ENCODE results near the gene LIMCH1. TPM values are rescaled to one million over a fixed set of nuclear protein-coding genes. Genes with fewer than 3 reads are reported as not detected.

The LIMCH1 gene
- total RNA-seq, 2 experiments from 2014 or later = not detected

DNA sequence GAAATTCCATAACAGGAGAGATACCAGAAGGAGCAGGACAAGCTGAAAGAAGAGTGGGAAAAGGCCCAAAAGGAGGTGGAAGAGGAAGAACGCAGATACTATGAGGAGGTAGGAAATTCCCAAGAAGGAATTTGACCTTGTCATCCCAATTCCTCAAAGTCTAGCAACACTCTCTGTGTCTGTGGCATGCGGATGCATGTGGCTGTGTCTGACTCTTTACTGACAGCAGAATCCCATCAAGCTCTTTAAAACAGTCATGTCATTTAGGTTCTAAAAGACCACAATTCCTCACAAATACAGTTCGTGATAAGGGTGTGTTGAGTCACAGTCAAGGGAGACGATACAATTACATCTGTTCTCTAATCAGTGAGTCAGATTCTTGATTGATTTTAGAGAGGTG lies 142.0 kb downstream of the LIMCH1 start:
- no peaks in the 10 kb centered on the region for H4K20me1 ChIP-seq (ENCODE audit: insufficient read depth, low read length)
- no peak for DNase-seq (ENCODE audit: low spot score)
- BruUV-seq (replicated peaks) = no TSS peak
- H3K9me3 ChIP-seq (ENCODE audit: low read length) = no peaks in the 10 kb centered on the region
- H2AFZ ChIP-seq (ENCODE audit: low read length) = no peak overlapping the region
- H3K4me2 ChIP-seq (ENCODE audit: low read length) = no peak overlapping the region
- no peaks in the 10 kb centered on the region for H3K4me1 ChIP-seq (ENCODE audit: insufficient read depth, low read length, poor library complexity, severe bottlenecking)
- ChIA-PET CTCF (ENCODE audit: unreplicated experiment) (no interaction called here), POLR2A (no interaction called here)
- H3K27ac ChIP-seq (ENCODE audit: low read depth, low read length, poor library complexity, severe bottlenecking) = no peak overlapping the region
- no peak overlapping the region for H3K4me3 ChIP-seq (ENCODE audit: low read depth, low read length, poor library complexity, severe bottlenecking)
- TF ChIP-seq EZH2phosphoT487 (IDR thresholded peaks at IDR 0.05; ENCODE audit: borderline replicate concordance, low read depth, low read length) (no peak), CTCF (conservative IDR thresholded peaks at IDR 0.05; ENCODE audit: low read length) (no peak)
- H3K9me2 ChIP-seq (ENCODE audit: insufficient read depth, low read length) = no peaks in the 10 kb centered on the region
- H3K36me3 ChIP-seq (ENCODE audit: insufficient read depth, low read length) = no peaks in the 10 kb centered on the region
- no peaks in the 10 kb centered on the region for H3K79me2 ChIP-seq (ENCODE audit: insufficient read depth, low read depth, low read length)
- intact Hi-C loops (cut with micrococcal nuclease; ENCODE audit: unreplicated experiment) = no loop called here

DNA sequence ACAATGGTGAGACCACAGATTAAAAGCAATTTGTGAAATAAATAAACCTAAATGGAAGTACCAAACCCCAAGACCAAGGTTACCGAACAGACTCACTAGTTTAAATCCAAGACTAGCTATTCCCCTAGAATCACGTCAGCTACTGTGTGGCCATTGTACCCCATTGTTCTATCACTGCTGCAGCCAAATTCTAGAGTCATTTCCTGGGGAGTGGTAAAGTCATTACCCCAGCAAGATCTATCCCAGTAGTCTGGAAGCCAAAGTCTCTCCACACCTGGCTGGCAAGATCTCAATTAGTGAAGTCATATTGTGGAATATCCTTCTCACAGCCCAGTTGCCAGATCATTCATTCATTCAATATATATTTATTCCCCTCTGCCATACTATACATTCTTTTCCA lies 143.1 kb downstream of the LIMCH1 start:
- H3K4me2 ChIP-seq (ENCODE audit: low read length) = no peak overlapping the region
- intact Hi-C loops (cut with micrococcal nuclease; ENCODE audit: unreplicated experiment) = no loop called here
- no peaks in the 10 kb centered on the region for H3K9me3 ChIP-seq (ENCODE audit: low read length)
- no peaks in the 10 kb centered on the region for H3K36me3 ChIP-seq (ENCODE audit: insufficient read depth, low read length)
- H2AFZ ChIP-seq (ENCODE audit: low read length) = no peak overlapping the region
- ChIA-PET POLR2A (no interaction called here), CTCF (ENCODE audit: unreplicated experiment) (no interaction called here)
- no peak for TF ChIP-seq EZH2phosphoT487 (IDR thresholded peaks at IDR 0.05; ENCODE audit: borderline replicate concordance, low read depth, low read length)
- no peak for TF ChIP-seq CTCF (conservative IDR thresholded peaks at IDR 0.05; ENCODE audit: low read length)
- H3K9me2 ChIP-seq (ENCODE audit: insufficient read depth, low read length) = no peaks in the 10 kb centered on the region
- no peak overlapping the region for H3K4me3 ChIP-seq (ENCODE audit: low read depth, low read length, poor library complexity, severe bottlenecking)
- no peaks in the 10 kb centered on the region for H3K4me1 ChIP-seq (ENCODE audit: insufficient read depth, low read length, poor library complexity, severe bottlenecking)
- H4K20me1 ChIP-seq (ENCODE audit: insufficient read depth, low read length) = no peaks in the 10 kb centered on the region
- no peak overlapping the region for H3K27ac ChIP-seq (ENCODE audit: low read depth, low read length, poor library complexity, severe bottlenecking)
- no peak for DNase-seq (ENCODE audit: low spot score)
- no peaks in the 10 kb centered on the region for H3K79me2 ChIP-seq (ENCODE audit: insufficient read depth, low read depth, low read length)
- no TSS peak for BruUV-seq (replicated peaks)

DNA sequence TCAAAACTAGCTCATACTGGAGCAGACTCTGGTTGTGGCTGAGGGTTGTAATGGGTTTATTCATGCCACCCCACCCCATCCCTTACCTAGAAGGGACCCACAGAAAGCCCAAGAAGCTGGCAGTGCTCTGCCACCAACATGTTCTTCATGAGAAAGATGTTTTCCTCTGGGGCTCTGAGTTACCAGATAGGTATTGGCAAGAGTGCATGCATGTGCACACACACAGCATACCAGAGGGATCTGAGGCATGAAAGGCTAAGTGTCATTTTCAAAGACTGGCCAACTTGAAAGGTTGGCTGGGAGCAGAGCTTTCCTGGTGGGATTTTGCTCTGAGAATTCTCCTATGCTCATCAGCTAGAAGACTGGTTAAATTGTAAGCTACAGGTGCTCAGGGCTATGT lies 145.4 kb downstream of the LIMCH1 start:
- DNase-seq (ENCODE audit: low spot score) = no peak
- intact Hi-C loops (cut with micrococcal nuclease; ENCODE audit: unreplicated experiment) = no loop called here
- Histone ChIP-seq H3K9me3 (ENCODE audit: low read length) (no peaks in the 10 kb centered on the region), H3K4me3 (ENCODE audit: low read depth, low read length, poor library complexity, severe bottlenecking) (no peak overlapping the region), H3K4me2 (ENCODE audit: low read length) (no peak overlapping the region), H4K20me1 (ENCODE audit: insufficient read depth, low read length) (no peaks in the 10 kb centered on the region), H3K36me3 (ENCODE audit: insufficient read depth, low read length) (no peaks in the 10 kb centered on the region), H3K27ac (ENCODE audit: low read depth, low read length, poor library complexity, severe bottlenecking) (no peak overlapping the region), H2AFZ (ENCODE audit: low read length) (no peak overlapping the region), H3K4me1 (ENCODE audit: insufficient read depth, low read length, poor library complexity, severe bottlenecking) (no peaks in the 10 kb centered on the region), H3K9me2 (ENCODE audit: insufficient read depth, low read length) (no peaks in the 10 kb centered on the region), H3K79me2 (ENCODE audit: insufficient read depth, low read depth, low read length) (no peaks in the 10 kb centered on the region)
- ChIA-PET CTCF (ENCODE audit: unreplicated experiment) (no interaction called here), POLR2A (interaction anchor here (1.0 to 1.2 kb wide), 2 partner anchors 9 to 14 kb away, joined by 3 read pairs; no protein-coding TSS in a partner anchor)
- TF ChIP-seq EZH2phosphoT487 (IDR thresholded peaks at IDR 0.05; ENCODE audit: borderline replicate concordance, low read depth, low read length) (no peak), CTCF (conservative IDR thresholded peaks at IDR 0.05; ENCODE audit: low read length) (no peak)
- no TSS peak for BruUV-seq (replicated peaks)
